HepG2 (cell line): Measurements from ENCODE around the gene KLF13. TPM values are rescaled to one million over a fixed set of nuclear protein-coding genes. Genes with fewer than 3 reads are reported as not detected.

Experiments
- GLI4 ChIP-seq: sonication (generic); formaldehyde crosslinking; IDR thresholded peaks from 2 replicates; pipeline ENCODE4 v1.5.1; 2020; ENCODE audit warnings: missing genetic modification reagents, mild to moderate bottlenecking, moderate library complexity, borderline replicate concordance
- HOXA5 ChIP-seq: sonication (generic); formaldehyde crosslinking; IDR thresholded peaks from 2 replicates; pipeline ENCODE4 v1.4.0; 2020; ENCODE audit warnings: missing genetic modification reagents
- IKZF1 ChIP-seq: fragments of 450-650 bp; IDR thresholded peaks from 2 replicates; pipeline ENCODE4 v1.7.1; 2016
- KDM5A ChIP-seq: fragments of 200-600 bp; sonication (generic); IDR thresholded peaks from 2 replicates; pipeline ENCODE4 v1.7.0; 2018; ENCODE audit warnings: antibody characterized with exemption, mild to moderate bottlenecking, low read length, borderline replicate concordance
- MXD4 ChIP-seq: IDR thresholded peaks from 2 replicates; pipeline ENCODE4 v1.6.1; 2016; ENCODE audit warnings: mild to moderate bottlenecking, missing biosample characterization, missing genetic modification reagents
- NCOA2 ChIP-seq: sonication (generic); formaldehyde crosslinking; IDR thresholded peaks from 2 replicates; pipeline ENCODE4 v1.8.0; 2022; ENCODE audit warnings: inconsistent platforms
- PHF21A ChIP-seq: sonication (generic); formaldehyde crosslinking; IDR thresholded peaks from 2 replicates; pipeline ENCODE4 v1.5.0; 2020; ENCODE audit warnings: mild to moderate bottlenecking, missing genetic modification reagents
- SYNCRIP ChIP-seq: fragments of 200-400 bp; formaldehyde crosslinking; IDR thresholded peaks from 2 replicates; pipeline ENCODE4 v1.6.1; 2018; ENCODE audit warnings: mild to moderate bottlenecking, low read depth, low read length; ENCODE audit not compliant: insufficient read depth
- TBX3 ChIP-seq: fragments of 450-650 bp; IDR thresholded peaks from 2 replicates; pipeline ENCODE4 v1.6.1; 2017; ENCODE audit warnings: antibody characterized with exemption, mild to moderate bottlenecking, inconsistent platforms, borderline replicate concordance
- U2AF2 ChIP-seq: fragments of 200-400 bp; formaldehyde crosslinking; IDR thresholded peaks from 2 replicates; pipeline ENCODE4 v1.6.1; 2017; ENCODE audit warnings: low read depth, mild to moderate bottlenecking, low read length
- XBP1 ChIP-seq: sonication (generic); formaldehyde crosslinking; IDR thresholded peaks from 2 replicates; pipeline ENCODE4 v1.5.0; 2020; ENCODE audit warnings: missing genetic modification reagents
- ZFAT ChIP-seq: sonication (generic); formaldehyde crosslinking; conservative IDR thresholded peaks from 2 replicates; pipeline ENCODE4 v1.8.1; 2023; ENCODE audit warnings: missing genetic modification reagents, inconsistent platforms
- ZNF446 ChIP-seq: sonication (generic); formaldehyde crosslinking; IDR thresholded peaks from 2 replicates; pipeline ENCODE4 v1.5.0; 2020; ENCODE audit warnings: mild to moderate bottlenecking, missing genetic modification reagents
- ZNF557 ChIP-seq: sonication (generic); formaldehyde crosslinking; IDR thresholded peaks from 2 replicates; pipeline ENCODE4 v1.4.0; 2020; ENCODE audit warnings: missing genetic modification reagents
- polyA plus RNA-seq, 8 experiments: library from polyadenylated mRNA; depleted of rRNA in 3 of 8; stranded (reverse) in 7 of 8; unstranded in 1 of 8; fragments of >200 nt; fragmentation: Illumina TruSeq in 4 of 8; extraction: Trizol in 4 of 8; gene quantifications; 2 replicates each; pipeline versions ENCODE4 v1.2.1 to v1.2.3, GENCODE V29; 2011 to 2016; ENCODE audit warnings: low read depth in 4 of 8, missing spikeins in 1 of 8, mixed read lengths in 1 of 8; ENCODE audit not compliant: insufficient read depth in 1 of 8
- total RNA-seq, 5 experiments: library from RNA; depleted of rRNA; stranded (reverse); fragments of >200 nt; fragmentation: Illumina TruSeq; extraction: Trizol; gene quantifications; 2 replicates each; pipeline ENCODE4 v1.2.3, GENCODE V29; 2016; ENCODE audit warnings: low read depth in 1 of 5
- TF ChIP-seq, protein P1 (sequence below): sonication (generic); formaldehyde crosslinking; IDR thresholded peaks from 2 replicates; pipeline ENCODE4 v1.4.0; 2020; ENCODE audit warnings: mild to moderate bottlenecking, missing genetic modification reagents
- TF ChIP-seq, protein P2 (sequence below): sonication (generic); formaldehyde crosslinking; IDR thresholded peaks from 2 replicates; pipeline ENCODE4 v1.8.0; 2022; ENCODE audit warnings: missing genetic modification reagents, mild to moderate bottlenecking, borderline replicate concordance
- TF ChIP-seq, protein P3 (sequence below): sonication (generic); formaldehyde crosslinking; IDR thresholded peaks from 2 replicates; pipeline ENCODE4 v1.4.0; 2020; ENCODE audit warnings: missing genetic modification reagents
- TF ChIP-seq, protein P4 (sequence below): sonication (generic); formaldehyde crosslinking; conservative IDR thresholded peaks from 2 replicates; pipeline ENCODE4 v1.8.0; 2022; ENCODE audit warnings: low read depth, missing genetic modification reagents

The KLF13 gene
- total and polyA plus RNA-seq, 2 of the 13 experiments (the other 11 are each of a cell fraction or from before 2014, with no cell fraction given): 16.8 to 25.1 TPM

DNA sequence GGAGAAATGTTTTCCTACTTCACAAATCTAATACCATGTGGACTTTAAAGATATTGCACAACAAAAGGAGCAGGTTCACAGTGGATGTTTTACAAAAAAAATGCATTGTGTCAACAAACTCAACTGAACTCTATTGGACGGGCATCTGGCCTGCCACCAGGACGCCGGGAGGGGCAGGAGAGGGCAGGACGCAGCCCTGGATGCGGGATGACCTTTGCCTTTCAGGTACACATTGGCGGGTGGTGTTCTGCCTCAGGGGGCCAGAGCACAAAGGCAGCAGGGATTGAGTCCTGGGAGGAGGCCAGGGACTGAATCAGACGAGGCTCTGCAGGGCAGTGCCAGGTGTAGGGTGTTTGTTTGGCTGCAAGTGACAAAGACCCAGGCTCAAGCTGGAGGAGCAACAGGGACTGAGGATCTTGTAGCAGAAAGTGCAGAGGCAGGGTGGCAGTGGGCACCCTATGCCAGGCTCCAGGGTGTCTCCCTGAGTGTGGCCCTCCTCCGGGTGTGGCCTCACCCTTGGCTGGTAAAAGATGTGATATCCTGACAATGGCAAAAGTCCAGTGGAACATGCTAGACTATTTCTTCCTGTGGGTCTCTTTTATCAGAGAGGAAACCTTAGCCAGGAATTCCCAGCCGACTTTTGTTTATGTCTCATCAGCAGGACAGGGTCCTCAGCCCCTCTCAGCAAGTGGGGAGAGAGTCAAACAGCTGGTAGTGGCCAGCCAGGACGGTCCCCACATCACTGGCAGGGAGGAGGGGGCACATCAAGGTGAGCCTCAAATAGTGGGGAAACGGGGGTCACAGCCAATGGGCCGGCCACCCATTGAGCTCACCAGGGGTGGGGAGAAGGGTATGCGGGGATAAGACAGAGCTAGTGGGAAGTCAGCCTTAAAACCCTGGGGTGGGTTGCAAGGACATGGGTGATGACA is 29.7 kb upstream of the KLF13 start (continued):
- TF ChIP-seq, protein P1, sequence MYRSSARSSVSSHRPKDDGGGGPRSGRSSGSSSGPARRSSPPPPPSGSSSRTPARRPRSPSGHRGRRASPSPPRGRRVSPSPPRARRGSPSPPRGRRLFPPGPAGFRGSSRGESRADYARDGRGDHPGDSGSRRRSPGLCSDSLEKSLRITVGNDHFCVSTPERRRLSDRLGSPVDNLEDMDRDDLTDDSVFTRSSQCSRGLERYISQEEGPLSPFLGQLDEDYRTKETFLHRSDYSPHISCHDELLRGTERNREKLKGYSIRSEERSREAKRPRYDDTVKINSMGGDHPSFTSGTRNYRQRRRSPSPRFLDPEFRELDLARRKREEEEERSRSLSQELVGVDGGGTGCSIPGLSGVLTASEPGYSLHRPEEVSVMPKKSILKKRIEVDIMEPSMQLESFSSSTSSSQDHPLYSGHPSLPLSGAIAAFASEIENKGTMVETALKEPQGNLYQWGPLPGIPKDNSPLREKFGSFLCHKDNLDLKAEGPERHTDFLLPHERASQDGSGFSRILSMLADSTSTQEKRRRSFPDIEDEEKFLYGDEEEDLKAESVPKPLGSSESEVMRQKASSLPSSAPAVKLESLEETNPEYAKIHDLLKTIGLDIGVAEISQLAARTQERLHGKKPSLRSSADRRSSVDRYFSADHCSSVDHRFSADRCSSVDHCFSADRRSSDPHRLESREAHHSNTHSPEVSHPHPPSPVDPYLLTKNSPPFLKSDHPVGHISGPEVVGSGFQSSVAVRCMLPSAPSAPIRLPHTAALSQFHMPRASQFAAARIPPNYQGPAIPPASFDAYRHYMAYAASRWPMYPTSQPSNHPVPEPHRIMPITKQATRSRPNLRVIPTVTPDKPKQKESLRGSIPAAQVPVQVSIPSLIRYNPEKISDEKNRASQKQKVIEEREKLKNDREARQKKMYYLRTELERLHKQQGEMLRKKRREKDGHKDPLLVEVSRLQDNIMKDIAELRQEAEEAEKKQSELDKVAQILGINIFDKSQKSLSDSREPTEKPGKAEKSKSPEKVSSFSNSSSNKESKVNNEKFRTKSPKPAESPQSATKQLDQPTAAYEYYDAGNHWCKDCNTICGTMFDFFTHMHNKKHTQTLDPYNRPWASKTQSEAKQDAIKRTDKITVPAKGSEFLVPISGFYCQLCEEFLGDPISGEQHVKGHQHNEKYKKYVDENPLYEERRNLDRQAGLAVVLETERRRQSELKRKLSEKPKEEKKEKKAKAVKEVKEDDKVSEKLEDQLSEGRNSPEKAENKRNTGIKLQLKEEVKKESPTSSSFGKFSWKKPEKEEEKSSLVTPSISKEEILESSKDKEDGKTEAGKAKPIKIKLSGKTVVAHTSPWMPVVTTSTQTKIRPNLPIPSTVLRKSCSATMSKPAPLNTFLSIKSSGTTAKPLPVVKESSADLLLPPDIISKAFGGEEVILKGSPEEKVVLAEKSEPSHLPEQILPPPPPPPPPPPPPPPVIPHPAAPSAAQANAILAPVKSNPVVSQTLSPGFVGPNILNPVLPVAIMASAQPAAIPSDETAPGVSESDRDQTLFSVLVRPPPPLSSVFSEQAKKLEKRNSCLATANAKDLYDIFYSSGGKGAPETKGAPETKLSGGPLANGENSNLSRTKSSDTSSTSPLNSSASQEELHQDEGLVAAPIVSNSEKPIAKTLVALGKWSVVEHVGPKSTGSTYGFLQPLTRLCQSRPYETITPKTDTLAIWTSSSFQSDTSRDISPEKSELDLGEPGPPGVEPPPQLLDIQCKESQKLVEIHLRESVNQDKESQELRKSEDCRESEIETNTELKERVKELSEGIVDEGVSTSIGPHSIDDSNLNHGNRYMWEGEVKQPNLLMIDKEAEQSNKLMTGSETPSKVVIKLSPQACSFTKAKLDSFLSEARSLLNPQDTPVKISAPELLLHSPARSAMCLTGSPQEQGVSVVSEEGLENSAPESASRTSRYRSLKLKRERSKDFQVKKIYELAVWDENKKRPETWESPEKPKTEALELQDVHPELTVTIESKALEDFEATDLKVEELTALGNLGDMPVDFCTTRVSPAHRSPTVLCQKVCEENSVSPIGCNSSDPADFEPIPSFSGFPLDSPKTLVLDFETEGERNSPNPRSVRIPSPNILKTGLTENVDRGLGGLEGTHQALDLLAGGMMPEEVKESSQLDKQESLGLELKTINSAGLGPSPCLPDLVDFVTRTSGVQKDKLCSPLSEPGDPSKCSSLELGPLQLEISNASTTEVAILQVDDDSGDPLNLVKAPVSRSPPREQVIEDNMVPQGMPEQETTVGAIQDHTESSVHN: no peak; the same call in 1 of the 2 replicates
- no peak for TF ChIP-seq IKZF1
- TF ChIP-seq, protein P2, sequence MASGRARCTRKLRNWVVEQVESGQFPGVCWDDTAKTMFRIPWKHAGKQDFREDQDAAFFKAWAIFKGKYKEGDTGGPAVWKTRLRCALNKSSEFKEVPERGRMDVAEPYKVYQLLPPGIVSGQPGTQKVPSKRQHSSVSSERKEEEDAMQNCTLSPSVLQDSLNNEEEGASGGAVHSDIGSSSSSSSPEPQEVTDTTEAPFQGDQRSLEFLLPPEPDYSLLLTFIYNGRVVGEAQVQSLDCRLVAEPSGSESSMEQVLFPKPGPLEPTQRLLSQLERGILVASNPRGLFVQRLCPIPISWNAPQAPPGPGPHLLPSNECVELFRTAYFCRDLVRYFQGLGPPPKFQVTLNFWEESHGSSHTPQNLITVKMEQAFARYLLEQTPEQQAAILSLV (CRISPR knock-in tag): no peak
- TF ChIP-seq, protein P3, sequence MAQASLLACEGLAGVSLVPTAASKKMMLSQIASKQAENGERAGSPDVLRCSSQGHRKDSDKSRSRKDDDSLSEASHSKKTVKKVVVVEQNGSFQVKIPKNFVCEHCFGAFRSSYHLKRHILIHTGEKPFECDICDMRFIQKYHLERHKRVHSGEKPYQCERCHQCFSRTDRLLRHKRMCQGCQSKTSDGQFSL (CRISPR knock-in tag): peak; percentile 41; the same call in 1 of the 2 replicates
- peak; percentile 78; the same call in 1 of the 2 replicates for TF ChIP-seq TBX3
- TF ChIP-seq, protein P4, sequence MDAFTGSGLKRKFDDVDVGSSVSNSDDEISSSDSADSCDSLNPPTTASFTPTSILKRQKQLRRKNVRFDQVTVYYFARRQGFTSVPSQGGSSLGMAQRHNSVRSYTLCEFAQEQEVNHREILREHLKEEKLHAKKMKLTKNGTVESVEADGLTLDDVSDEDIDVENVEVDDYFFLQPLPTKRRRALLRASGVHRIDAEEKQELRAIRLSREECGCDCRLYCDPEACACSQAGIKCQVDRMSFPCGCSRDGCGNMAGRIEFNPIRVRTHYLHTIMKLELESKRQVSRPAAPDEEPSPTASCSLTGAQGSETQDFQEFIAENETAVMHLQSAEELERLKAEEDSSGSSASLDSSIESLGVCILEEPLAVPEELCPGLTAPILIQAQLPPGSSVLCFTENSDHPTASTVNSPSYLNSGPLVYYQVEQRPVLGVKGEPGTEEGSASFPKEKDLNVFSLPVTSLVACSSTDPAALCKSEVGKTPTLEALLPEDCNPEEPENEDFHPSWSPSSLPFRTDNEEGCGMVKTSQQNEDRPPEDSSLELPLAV (CRISPR knock-in tag): no peak
- TF ChIP-seq HOXA5 (CRISPR knock-in tag): peak; percentile 87
- TF ChIP-seq KDM5A: no peak; the same call in 1 of the 2 replicates
- 0 out of 2 replicates have a peak, but pooled peaks have one; percentile 43 for TF ChIP-seq MXD4 (CRISPR knock-in tag)
- peak; percentile 100 for TF ChIP-seq PHF21A (CRISPR knock-in tag)
- no peak for TF ChIP-seq XBP1
- TF ChIP-seq ZNF557 (CRISPR knock-in tag): peak; percentile 45; the same call in 1 of the 2 replicates
- no peak for TF ChIP-seq ZNF446 (CRISPR knock-in tag)
- TF ChIP-seq GLI4: 0 out of 2 replicates have a peak, but pooled peaks have one; percentile 63
- no peak for TF ChIP-seq ZFAT
- peak; percentile 92 for TF ChIP-seq NCOA2
- TF ChIP-seq U2AF2: no peak
- no peak for TF ChIP-seq SYNCRIP
